Neutrophil (primary cell): ENCODE measurements around the gene GPR180.

Experiments used
- H3K27ac ChIP-seq: fragments of 200-600 bp; sonication (generic); 2 replicates; pipeline ENCODE4 v1.5.1; 2016; ENCODE audit warnings: mild to moderate bottlenecking, moderate library complexity
- H3K27me3 ChIP-seq: fragments of 200-600 bp; sonication (generic); 2 replicates; pipeline ENCODE4 v1.6.0; 2016; ENCODE audit warnings: mild to moderate bottlenecking
- H3K36me3 ChIP-seq: fragments of 200-600 bp; sonication (generic); 2 replicates; pipeline ENCODE4 v1.5.1; 2017
- H3K4me1 ChIP-seq, 2 experiments: fragments of 200-600 bp in 1 of 2; sonication (generic) in 1 of 2; 1 replicate in 1 of 2; 2 replicates in 1 of 2; pipeline versions ENCODE4 v1.5.1 to v1.6.1; 2013 to 2016; ENCODE audit warnings: low read depth in 1 of 2, low read length in 1 of 2, mild to moderate bottlenecking in 1 of 2, moderate library complexity in 1 of 2; ENCODE audit not compliant: control insufficient read depth in 1 of 2, insufficient read depth in 1 of 2
- H3K4me3 ChIP-seq, 2 experiments: fragments of 200-600 bp in 1 of 2; sonication (generic) in 1 of 2; 1 replicate in 1 of 2; 2 replicates in 1 of 2; pipeline ENCODE4 v1.5.1; 2013 to 2016; ENCODE audit warnings: low read depth in 1 of 2, low read length in 1 of 2, mild to moderate bottlenecking in 1 of 2, moderate library complexity in 1 of 2
- H3K9me3 ChIP-seq: fragments of 200-600 bp; sonication (generic); 2 replicates; pipeline ENCODE4 v1.5.1; 2016
- TF ChIP-seq, protein P1 (sequence below): fragments of 200-600 bp; sonication (generic); IDR thresholded peaks from 2 replicates; pipeline ENCODE4 v1.5.1; 2016; ENCODE audit warnings: antibody characterized with exemption

GPR180 gene

DNA sequence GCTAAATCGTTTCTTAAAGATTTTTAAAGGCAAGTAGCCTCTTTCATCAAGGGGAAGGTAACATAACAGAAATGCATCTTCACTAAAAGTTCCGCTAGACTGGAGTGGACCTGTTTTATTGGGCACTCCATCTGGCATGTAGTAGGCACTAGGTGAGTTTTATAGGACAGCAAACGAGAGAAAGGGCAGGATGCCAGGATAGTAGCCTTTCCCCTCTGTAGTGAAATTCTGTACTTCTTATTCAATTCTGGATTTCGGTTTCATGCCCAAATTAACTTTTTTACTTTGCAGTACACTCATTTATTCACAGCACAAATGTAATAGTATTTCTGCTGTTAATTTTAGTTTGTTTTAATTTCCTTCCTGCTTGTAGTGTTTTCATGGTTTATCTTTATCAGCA is 45.2 kb downstream of the GPR180 start:
- Histone ChIP-seq H3K4me1 (no peaks in the 10 kb centered on the region), H3K27ac (no peak overlapping the region), H3K27me3 (peaks cover 4% of the 10 kb centered on the region), H3K9me3 (no peaks in the 10 kb centered on the region), H3K36me3 (no peaks in the 10 kb centered on the region), H3K4me3 (no peak overlapping the region)
- TF ChIP-seq, protein P1, sequence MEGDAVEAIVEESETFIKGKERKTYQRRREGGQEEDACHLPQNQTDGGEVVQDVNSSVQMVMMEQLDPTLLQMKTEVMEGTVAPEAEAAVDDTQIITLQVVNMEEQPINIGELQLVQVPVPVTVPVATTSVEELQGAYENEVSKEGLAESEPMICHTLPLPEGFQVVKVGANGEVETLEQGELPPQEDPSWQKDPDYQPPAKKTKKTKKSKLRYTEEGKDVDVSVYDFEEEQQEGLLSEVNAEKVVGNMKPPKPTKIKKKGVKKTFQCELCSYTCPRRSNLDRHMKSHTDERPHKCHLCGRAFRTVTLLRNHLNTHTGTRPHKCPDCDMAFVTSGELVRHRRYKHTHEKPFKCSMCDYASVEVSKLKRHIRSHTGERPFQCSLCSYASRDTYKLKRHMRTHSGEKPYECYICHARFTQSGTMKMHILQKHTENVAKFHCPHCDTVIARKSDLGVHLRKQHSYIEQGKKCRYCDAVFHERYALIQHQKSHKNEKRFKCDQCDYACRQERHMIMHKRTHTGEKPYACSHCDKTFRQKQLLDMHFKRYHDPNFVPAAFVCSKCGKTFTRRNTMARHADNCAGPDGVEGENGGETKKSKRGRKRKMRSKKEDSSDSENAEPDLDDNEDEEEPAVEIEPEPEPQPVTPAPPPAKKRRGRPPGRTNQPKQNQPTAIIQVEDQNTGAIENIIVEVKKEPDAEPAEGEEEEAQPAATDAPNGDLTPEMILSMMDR = no peak

DNA sequence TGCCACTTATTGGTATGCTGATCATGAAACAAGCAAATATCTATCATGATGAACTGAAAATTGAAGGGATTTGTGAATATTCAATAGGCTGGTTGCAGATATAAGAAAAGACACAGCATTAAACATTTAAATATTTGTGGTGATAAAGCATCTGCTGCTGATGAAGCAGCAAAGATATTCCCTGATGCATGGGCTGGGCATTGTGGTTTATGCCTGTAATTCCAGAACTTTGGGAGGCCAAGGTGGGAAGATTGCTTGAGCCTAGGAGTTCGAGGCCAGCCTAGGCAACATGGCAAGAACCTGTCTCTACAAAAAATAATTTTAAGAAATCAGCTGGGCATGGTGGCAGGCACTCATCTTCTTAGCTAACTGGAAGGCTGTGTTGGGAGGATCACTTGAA is 54.5 kb downstream of the GPR180 start:
- Histone ChIP-seq H3K27ac (no peak overlapping the region), H3K4me3 (no peak overlapping the region), H3K9me3 (no peaks in the 10 kb centered on the region), H3K27me3 (peaks cover 13% of the 10 kb centered on the region), H3K4me1 (no peaks in the 10 kb centered on the region), H3K36me3 (no peaks in the 10 kb centered on the region)
- TF ChIP-seq, protein P1 = no peak

DNA sequence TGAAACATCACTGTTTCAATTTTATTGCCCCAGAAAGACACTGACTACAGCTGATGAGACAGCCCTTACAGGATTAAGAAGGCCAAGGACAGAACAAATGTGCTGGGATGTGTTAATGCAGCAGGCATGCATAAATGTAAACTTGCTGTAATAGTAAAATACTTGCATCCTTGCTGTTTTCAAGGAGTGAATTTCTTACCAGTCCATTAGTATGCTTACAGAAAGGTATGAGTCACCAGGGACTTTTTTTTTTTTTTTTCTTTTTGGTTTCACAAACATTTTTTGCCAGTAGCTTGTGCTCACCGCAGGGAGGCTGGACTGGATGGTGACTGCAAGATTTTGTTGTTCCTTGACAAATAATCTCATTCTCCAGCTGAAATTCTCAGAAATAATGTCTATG is 55.1 kb downstream of the GPR180 start:
- H3K27ac ChIP-seq = no peak overlapping the region
- TF ChIP-seq, protein P1 = no peak
- no peaks in the 10 kb centered on the region for H3K4me1 ChIP-seq
- no peaks in the 10 kb centered on the region for H3K9me3 ChIP-seq
- H3K4me3 ChIP-seq = no peak overlapping the region
- H3K36me3 ChIP-seq = no peaks in the 10 kb centered on the region
- H3K27me3 ChIP-seq = peaks cover 19% of the 10 kb centered on the region

DNA sequence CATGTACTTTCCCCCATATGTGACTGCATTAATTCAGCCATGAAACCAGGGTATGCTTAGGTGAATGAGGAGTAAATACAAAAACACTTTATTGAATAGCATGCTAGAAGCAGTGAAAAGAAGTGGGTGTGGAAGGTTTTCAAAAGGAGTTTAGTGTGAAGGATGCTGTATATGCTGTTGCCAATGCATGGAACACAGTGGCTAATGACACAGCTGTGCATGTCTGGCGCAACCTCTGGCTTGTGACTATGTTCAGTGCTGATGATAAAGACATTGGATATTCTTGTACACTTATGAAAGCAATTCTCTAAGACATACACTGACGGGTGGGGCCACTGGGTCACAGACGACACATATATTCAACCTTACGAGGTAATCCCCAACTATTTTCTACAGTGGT is 55.5 kb downstream of the GPR180 start:
- Histone ChIP-seq H3K36me3 (no peaks in the 10 kb centered on the region), H3K4me3 (no peak overlapping the region), H3K9me3 (no peaks in the 10 kb centered on the region), H3K4me1 (no peaks in the 10 kb centered on the region), H3K27me3 (peaks cover 23% of the 10 kb centered on the region), H3K27ac (no peak overlapping the region)
- TF ChIP-seq, protein P1 = no peak

DNA sequence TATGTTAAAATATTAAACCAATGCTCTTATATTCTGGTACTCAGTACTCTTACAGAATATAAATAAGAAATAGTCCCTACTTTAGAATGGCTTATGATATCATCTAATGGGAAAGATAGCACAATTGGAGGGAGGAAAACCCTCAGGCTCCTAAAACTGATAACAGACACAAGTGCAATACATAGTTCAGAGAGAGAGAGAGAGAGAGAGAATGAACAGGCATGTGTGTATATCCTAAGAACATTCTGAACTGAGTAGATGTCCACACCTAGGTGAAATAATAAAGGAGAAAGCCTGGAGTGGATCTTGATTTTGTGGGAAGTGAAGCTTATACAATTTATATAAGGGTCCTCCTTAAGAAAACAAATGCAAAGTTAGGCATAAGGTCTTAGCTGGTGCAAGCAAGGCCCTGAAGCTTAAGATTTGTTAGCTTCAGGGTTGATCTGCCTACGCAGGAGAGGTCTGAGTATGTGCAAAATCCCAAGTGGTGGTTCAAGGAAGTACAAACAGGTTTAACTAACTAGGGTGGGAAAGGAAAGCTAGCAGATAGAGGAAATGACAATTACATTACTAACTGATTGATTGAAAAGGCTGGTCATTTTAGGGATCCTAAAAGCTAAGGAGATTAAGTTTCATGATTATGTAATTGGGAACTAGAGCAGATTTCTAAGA is 57.4 kb downstream of the GPR180 start:
- H3K36me3 ChIP-seq = no peaks in the 10 kb centered on the region
- TF ChIP-seq, protein P1 = no peak
- no peaks in the 10 kb centered on the region for H3K4me1 ChIP-seq
- H3K27me3 ChIP-seq = peaks cover 42% of the 10 kb centered on the region
- no peak overlapping the region for H3K4me3 ChIP-seq
- H3K27ac ChIP-seq = no peak overlapping the region
- no peaks in the 10 kb centered on the region for H3K9me3 ChIP-seq
